Gastroesophageal sphincter (tissue), 4 donors: ENCODE data around the gene FGF14. TPM values are rescaled to one million over a fixed set of nuclear protein-coding genes. Genes with fewer than 3 reads are reported as not detected.

Experiments
- ATAC-seq: fragments of 150-250 bp; one replicate; pipeline ENCODE4 v1.9.1; 2016; ENCODE audit warnings: mild to moderate bottlenecking, moderate library complexity
- H3K27ac ChIP-seq, 4 donors: fragments of 200-600 bp; sonication (generic) in 3 of 4; 1 replicate in 3 of 4; 2 replicates in 1 of 4; pipeline ENCODE4 v1.5.1; 2016 to 2019
- H3K27me3 ChIP-seq: fragments of 200-600 bp; sonication (generic); one replicate; pipeline ENCODE4 v1.5.1; 2019
- H3K36me3 ChIP-seq, 2 donors: fragments of 200-600 bp; sonication (generic); one replicate each; pipeline ENCODE4 v1.5.1; 2019; ENCODE audit warnings: control low read depth in 1 of 2
- H3K4me1 ChIP-seq, 3 donors: fragments of 200-600 bp; sonication (generic); 1 replicate in 2 of 3; 2 replicates in 1 of 3; pipeline ENCODE4 v1.5.1; 2016 to 2019; ENCODE audit warnings: control low read depth in 2 of 3
- H3K4me3 ChIP-seq, 2 donors: fragments of 200-600 bp; sonication (generic); one replicate each; pipeline ENCODE4 v1.5.1; 2019; ENCODE audit warnings: mild to moderate bottlenecking in 1 of 2, moderate library complexity in 1 of 2
- H3K9me3 ChIP-seq, 3 donors: fragments of 200-600 bp; sonication (generic); one replicate each; pipeline ENCODE4 v1.5.1; 2017 to 2019; ENCODE audit warnings: control low read depth in 2 of 3
- EP300 ChIP-seq: sonication (generic); formaldehyde crosslinking; IDR thresholded peaks from one replicate; pipeline ENCODE4 v1.6.1; 2017; ENCODE audit warnings: antibody characterized with exemption, mild to moderate bottlenecking
- POLR2A ChIP-seq, 2 donors: fragments of 450-650 bp; IDR thresholded peaks; one replicate each; pipeline ENCODE4 v1.6.1; 2017; ENCODE audit warnings: antibody characterized with exemption in 2 of 2, mild to moderate bottlenecking in 2 of 2, moderate library complexity in 1 of 2
- POLR2AphosphoS5 ChIP-seq: sonication (generic); formaldehyde crosslinking; IDR thresholded peaks from one replicate; pipeline ENCODE4 v1.6.1; 2017; ENCODE audit warnings: antibody characterized with exemption
- WGBS, 2 donors: methylation state at CpG; one replicate each; pipeline ENCODE4 v1.1.5; 2018; ENCODE audit warnings: low coverage in 1 of 2; 5-methylcytosine and 5-hydroxymethylcytosine counted together
- total RNA-seq, 4 donors: library from RNA; depleted of rRNA; stranded (reverse); fragments of >200 nt; gene quantifications; one replicate each; pipeline ENCODE4 v1.1.0, GENCODE V29; 2016
- TF ChIP-seq, protein P1 (sequence below), 4 experiments: fragments of 200-600 bp in 2 of 4; fragments of 450-650 bp in 2 of 4; sonication (generic) in 1 of 4; IDR thresholded peaks; one replicate each; pipeline ENCODE4 v1.5.1; 2017 to 2019; ENCODE audit warnings: antibody characterized with exemption in 4 of 4, mild to moderate bottlenecking in 2 of 4, moderate library complexity in 2 of 4

Gene FGF14
- total RNA-seq, 4 donors from 2014 or later: 0.31 to 2.0 (median 0.95) TPM

- Histone ChIP-seq H3K27ac (no peak overlapping the region), H3K9me3 (no peaks in the 10 kb centered on the region), H3K4me1 (no peaks in the 10 kb centered on the region), H3K27me3 (no peaks in the 10 kb centered on the region), H3K36me3 (no peaks in the 10 kb centered on the region), H3K4me3 (no peak overlapping the region)
- WGBS, 2 donors: 27 to 56% methylated on average over 1 of the region's 1 CpG
- no peak for ATAC-seq
- TF ChIP-seq, protein P1, sequence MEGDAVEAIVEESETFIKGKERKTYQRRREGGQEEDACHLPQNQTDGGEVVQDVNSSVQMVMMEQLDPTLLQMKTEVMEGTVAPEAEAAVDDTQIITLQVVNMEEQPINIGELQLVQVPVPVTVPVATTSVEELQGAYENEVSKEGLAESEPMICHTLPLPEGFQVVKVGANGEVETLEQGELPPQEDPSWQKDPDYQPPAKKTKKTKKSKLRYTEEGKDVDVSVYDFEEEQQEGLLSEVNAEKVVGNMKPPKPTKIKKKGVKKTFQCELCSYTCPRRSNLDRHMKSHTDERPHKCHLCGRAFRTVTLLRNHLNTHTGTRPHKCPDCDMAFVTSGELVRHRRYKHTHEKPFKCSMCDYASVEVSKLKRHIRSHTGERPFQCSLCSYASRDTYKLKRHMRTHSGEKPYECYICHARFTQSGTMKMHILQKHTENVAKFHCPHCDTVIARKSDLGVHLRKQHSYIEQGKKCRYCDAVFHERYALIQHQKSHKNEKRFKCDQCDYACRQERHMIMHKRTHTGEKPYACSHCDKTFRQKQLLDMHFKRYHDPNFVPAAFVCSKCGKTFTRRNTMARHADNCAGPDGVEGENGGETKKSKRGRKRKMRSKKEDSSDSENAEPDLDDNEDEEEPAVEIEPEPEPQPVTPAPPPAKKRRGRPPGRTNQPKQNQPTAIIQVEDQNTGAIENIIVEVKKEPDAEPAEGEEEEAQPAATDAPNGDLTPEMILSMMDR (IDR thresholded peaks at IDR 0.05): no peak
- TF ChIP-seq EP300 (no peak), POLR2AphosphoS5 (no peak), POLR2A (IDR thresholded peaks at IDR 0.05) (no peak)
Observed at GRCh38 chr13:101892296-101892695, 509.6 kb downstream of the FGF14 start.

GRCh38 chr13:101881593-101881992, 520.3 kb downstream of the FGF14 start:
- H3K4me3 ChIP-seq: no peak overlapping the region
- no peak for ATAC-seq

DNA sequence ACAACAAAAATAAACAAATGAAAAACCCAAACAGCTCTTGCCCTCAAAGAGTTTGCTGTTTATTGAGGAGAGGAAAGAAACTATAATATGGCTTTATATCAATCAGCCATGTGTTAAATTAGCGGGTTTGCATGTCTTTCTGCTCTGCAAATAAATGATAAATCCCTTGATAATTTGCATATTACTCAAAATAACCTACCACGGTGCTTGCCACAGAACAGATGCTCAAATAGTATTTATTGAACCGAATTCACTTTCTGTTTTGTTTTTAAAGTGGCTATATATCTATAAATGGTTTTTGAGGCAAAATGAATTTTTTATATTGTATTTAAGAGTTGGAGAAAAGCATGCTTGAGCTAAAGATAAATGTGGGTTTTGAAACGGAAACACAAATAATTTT, 521.3 kb downstream of the FGF14 start:
- no peaks in the 10 kb centered on the region for H3K9me3 ChIP-seq
- no peak overlapping the region for H3K4me3 ChIP-seq
- ATAC-seq: no peak
- no peaks in the 10 kb centered on the region for H3K4me1 ChIP-seq
- no peaks in the 10 kb centered on the region for H3K36me3 ChIP-seq
- H3K27ac ChIP-seq: no peak overlapping the region
- 71 to 76% methylated on average over 4 of the region's 4 CpGs for WGBS, 2 donors
- no peak for TF ChIP-seq EP300
- TF ChIP-seq, protein P1 (IDR thresholded peaks at IDR 0.05): no peak
- TF ChIP-seq POLR2A (IDR thresholded peaks at IDR 0.05): no peak
- TF ChIP-seq POLR2AphosphoS5: no peak
- no peaks in the 10 kb centered on the region for H3K27me3 ChIP-seq

More at GRCh38 chr13:101881593-101881992, 520.3 kb downstream of the FGF14 start:
- no peak for TF ChIP-seq POLR2A (IDR thresholded peaks at IDR 0.05)
- TF ChIP-seq POLR2AphosphoS5: no peak
- TF ChIP-seq EP300: no peak
- TF ChIP-seq, protein P1 (IDR thresholded peaks at IDR 0.05): no peak
- Histone ChIP-seq H3K4me1 (no peaks in the 10 kb centered on the region), H3K27me3 (no peaks in the 10 kb centered on the region), H3K9me3 (no peaks in the 10 kb centered on the region), H3K27ac (no peak overlapping the region), H3K36me3 (no peaks in the 10 kb centered on the region)
- WGBS, 2 donors: 48 to 66% methylated on average over 3 of the region's 3 CpGs

- Histone ChIP-seq H3K4me1 (no peaks in the 10 kb centered on the region), H3K27me3 (no peaks in the 10 kb centered on the region), H3K36me3 (no peaks in the 10 kb centered on the region), H3K9me3 (no peaks in the 10 kb centered on the region), H3K4me3 (no peak overlapping the region), H3K27ac (no peak overlapping the region)
- 68 to 70% methylated on average over 6 of the region's 6 CpGs for WGBS, 2 donors
- TF ChIP-seq POLR2A (IDR thresholded peaks at IDR 0.05) (no peak), POLR2AphosphoS5 (no peak), EP300 (no peak)
- TF ChIP-seq, protein P1 (IDR thresholded peaks at IDR 0.05): no peak
- ATAC-seq: no peak
Observed at GRCh38 chr13:101876951-101877350, 524.9 kb downstream of the FGF14 start.

DNA sequence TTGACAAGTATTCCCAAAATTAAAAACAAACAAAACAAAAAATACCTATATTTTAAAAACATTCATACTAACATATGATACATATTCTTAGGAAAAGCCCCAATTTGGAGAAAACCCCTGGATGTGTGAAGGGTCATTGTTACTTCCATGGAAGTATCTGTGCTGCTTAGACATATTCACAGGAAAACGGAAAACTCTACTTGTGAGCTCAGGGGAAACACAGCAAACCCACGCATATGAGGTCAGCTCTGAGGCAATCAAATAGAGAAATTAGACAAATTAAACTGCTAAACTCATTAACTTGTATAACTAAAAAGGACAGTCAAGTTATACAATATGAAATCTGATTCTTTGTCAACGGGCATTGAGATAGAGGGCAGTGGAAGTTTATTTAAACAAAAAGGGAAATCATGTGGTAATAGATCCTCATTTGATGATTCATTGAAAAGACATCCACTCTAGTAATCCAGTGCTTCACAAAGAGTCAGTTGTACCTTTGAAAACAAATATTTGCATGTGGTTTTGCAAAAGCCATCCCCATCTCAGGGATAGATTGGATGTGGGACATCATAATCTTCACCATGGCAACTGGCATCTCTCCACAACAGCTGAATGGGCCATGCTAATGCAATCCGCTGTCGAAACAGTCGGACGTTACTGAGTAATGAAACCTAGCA, 526.0 kb downstream of the FGF14 start:
- 63% methylated on average over 7 of the region's 7 CpGs for WGBS, 2 donors
- Histone ChIP-seq H3K27me3 (no peaks in the 10 kb centered on the region), H3K36me3 (no peaks in the 10 kb centered on the region), H3K4me3 (no peak overlapping the region), H3K4me1 (no peaks in the 10 kb centered on the region), H3K9me3 (no peaks in the 10 kb centered on the region), H3K27ac (no peak overlapping the region)
- TF ChIP-seq EP300 (no peak), POLR2AphosphoS5 (no peak)
- ATAC-seq: no peak
